Measurements from ENCODE around the gene SYCE1. TPM values are rescaled to one million over a fixed set of nuclear protein-coding genes. Genes with fewer than 3 reads are reported as not detected.

Gene SYCE1
- polyA plus RNA-seq, 1 donor (not counting 4 experiments of a cell fraction or from before 2014, with no cell fraction given): not detected

DNA sequence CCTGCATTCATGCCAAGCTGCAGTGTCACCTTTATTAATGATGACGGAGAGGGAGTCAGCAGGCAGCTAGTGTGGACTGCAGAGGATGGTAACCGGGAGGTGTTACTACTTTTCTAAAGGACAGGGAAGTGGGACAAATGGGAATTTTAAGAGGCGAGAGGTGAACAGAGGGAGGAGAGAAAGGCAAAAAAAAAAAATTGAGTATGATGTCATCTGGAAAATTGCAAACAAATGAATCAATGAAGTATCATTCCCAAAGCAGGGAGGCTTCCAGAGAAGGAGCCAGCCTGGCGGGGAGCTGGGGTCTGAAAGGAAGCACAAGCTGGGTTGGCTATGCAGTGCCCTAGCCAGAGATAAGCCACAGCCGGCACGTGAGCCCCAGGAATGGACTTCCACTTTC, 48.3 kb upstream of the SYCE1 start:
- no peak overlapping the region for H3K4me2 ChIP-seq (ENCODE audit: control insufficient read depth, extremely low read depth, insufficient read depth, low read depth, low read length)
- no peaks in the 10 kb centered on the region for H3K27me3 ChIP-seq (ENCODE audit: control insufficient read depth, extremely low read depth, insufficient read depth, low read length)
- no peaks in the 10 kb centered on the region for H3K9me3 ChIP-seq (ENCODE audit: control insufficient read depth, low read depth, low read length)
- dilution Hi-C loops (cut with MboI; ENCODE audit: extremely low pct_ligation_motif_present, low sequenced_read_pairs): no loop called here
- H3K36me3 ChIP-seq (ENCODE audit: control insufficient read depth in 2 of 2, extremely low read depth in 1 of 2, insufficient read depth in 2 of 2, low read length in 2 of 2): no peaks in the 10 kb centered on the region
- FAIRE-seq (no peak), DNase-seq (ENCODE audit: low read depth, low spot score) (no peak)
- H3K9me1 ChIP-seq (ENCODE audit: control insufficient read depth, extremely low read depth, insufficient read depth, low read length): no peaks in the 10 kb centered on the region
- H3K4me3 ChIP-seq (ENCODE audit: control insufficient read depth in 2 of 3, extremely low read depth in 1 of 3, insufficient read depth in 2 of 3, low read depth in 1 of 3, low read length in 3 of 3): no peak overlapping the region
- no peak overlapping the region for H3K27ac ChIP-seq (ENCODE audit: control insufficient read depth, insufficient read depth, low read length)
- H2AFZ ChIP-seq (ENCODE audit: control insufficient read depth, low read length): no peak overlapping the region
- H3K9ac ChIP-seq (ENCODE audit: control insufficient read depth, extremely low read depth, insufficient read depth, low read length): no peak overlapping the region
- H4K20me1 ChIP-seq (ENCODE audit: control insufficient read depth, extremely low read depth, insufficient read depth, low read length): no peaks in the 10 kb centered on the region
- TF ChIP-seq EZH2 (IDR thresholded peaks at IDR 0.05; ENCODE audit: low read length): no peak
- TF ChIP-seq, protein P1, sequence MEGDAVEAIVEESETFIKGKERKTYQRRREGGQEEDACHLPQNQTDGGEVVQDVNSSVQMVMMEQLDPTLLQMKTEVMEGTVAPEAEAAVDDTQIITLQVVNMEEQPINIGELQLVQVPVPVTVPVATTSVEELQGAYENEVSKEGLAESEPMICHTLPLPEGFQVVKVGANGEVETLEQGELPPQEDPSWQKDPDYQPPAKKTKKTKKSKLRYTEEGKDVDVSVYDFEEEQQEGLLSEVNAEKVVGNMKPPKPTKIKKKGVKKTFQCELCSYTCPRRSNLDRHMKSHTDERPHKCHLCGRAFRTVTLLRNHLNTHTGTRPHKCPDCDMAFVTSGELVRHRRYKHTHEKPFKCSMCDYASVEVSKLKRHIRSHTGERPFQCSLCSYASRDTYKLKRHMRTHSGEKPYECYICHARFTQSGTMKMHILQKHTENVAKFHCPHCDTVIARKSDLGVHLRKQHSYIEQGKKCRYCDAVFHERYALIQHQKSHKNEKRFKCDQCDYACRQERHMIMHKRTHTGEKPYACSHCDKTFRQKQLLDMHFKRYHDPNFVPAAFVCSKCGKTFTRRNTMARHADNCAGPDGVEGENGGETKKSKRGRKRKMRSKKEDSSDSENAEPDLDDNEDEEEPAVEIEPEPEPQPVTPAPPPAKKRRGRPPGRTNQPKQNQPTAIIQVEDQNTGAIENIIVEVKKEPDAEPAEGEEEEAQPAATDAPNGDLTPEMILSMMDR (optimal IDR thresholded peaks at IDR 0.05 in 1 of 3, IDR thresholded peaks at IDR 0.05 in 1 of 3, conservative IDR thresholded peaks at IDR 0.05 in 1 of 3; ENCODE audit: extremely low read depth in 1 of 3, insufficient read depth in 2 of 3, low read length in 3 of 3): no peak
- H3K79me2 ChIP-seq (ENCODE audit: control insufficient read depth, insufficient read depth, low read length): no peaks in the 10 kb centered on the region
- no peaks in the 10 kb centered on the region for H3K4me1 ChIP-seq (ENCODE audit: control insufficient read depth, extremely low read depth, insufficient read depth, low read length)

DNA sequence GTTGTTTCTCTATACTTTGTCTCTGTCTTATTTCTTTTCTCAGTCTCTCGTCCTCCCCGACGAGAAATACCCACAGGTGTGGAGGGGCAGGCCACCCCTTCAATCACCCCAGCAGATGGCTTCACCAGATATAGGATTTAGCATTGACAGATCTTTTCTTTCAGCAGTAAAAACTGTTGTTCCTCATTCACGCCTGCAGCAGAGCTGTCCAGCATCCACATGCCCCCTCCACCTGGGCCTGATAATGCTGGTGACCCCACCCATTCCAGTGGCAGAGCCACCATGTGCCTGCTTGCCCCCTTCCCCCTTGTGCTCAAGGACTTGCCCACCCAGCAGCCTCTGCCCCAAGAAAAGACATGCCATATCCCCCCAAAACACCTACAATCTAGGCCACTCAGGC, 45.7 kb upstream of the SYCE1 start:
- no peak for TF ChIP-seq EZH2 (IDR thresholded peaks at IDR 0.05; ENCODE audit: low read length)
- TF ChIP-seq, protein P1 (optimal IDR thresholded peaks at IDR 0.05 in 1 of 3, IDR thresholded peaks at IDR 0.05 in 1 of 3, conservative IDR thresholded peaks at IDR 0.05 in 1 of 3; ENCODE audit: extremely low read depth in 1 of 3, insufficient read depth in 2 of 3, low read length in 3 of 3): no peak
- Histone ChIP-seq H3K4me1 (ENCODE audit: control insufficient read depth, extremely low read depth, insufficient read depth, low read length) (no peaks in the 10 kb centered on the region), H3K4me2 (ENCODE audit: control insufficient read depth, extremely low read depth, insufficient read depth, low read depth, low read length) (no peak overlapping the region), H3K9me1 (ENCODE audit: control insufficient read depth, extremely low read depth, insufficient read depth, low read length) (no peaks in the 10 kb centered on the region), H3K9me3 (ENCODE audit: control insufficient read depth, low read depth, low read length) (no peaks in the 10 kb centered on the region), H3K27ac (ENCODE audit: control insufficient read depth, insufficient read depth, low read length) (no peak overlapping the region), H3K79me2 (ENCODE audit: control insufficient read depth, insufficient read depth, low read length) (no peaks in the 10 kb centered on the region), H2AFZ (ENCODE audit: control insufficient read depth, low read length) (no peak overlapping the region), H3K9ac (ENCODE audit: control insufficient read depth, extremely low read depth, insufficient read depth, low read length) (no peak overlapping the region), H4K20me1 (ENCODE audit: control insufficient read depth, extremely low read depth, insufficient read depth, low read length) (no peaks in the 10 kb centered on the region), H3K4me3 (ENCODE audit: control insufficient read depth in 2 of 3, extremely low read depth in 1 of 3, insufficient read depth in 2 of 3, low read depth in 1 of 3, low read length in 3 of 3) (no peak overlapping the region), H3K27me3 (ENCODE audit: control insufficient read depth, extremely low read depth, insufficient read depth, low read length) (no peaks in the 10 kb centered on the region), H3K36me3 (ENCODE audit: control insufficient read depth in 2 of 2, extremely low read depth in 1 of 2, insufficient read depth in 2 of 2, low read length in 2 of 2) (no peaks in the 10 kb centered on the region)
- dilution Hi-C loops (cut with MboI; ENCODE audit: extremely low pct_ligation_motif_present, low sequenced_read_pairs): no loop called here
- FAIRE-seq: no peak
- no peak for DNase-seq (ENCODE audit: low read depth, low spot score)
